NT2/D1 (cell line): ENCODE measurements around the gene RUFY3.

ENCODE experiments used
- SUZ12 ChIP-seq: IDR thresholded peaks from 2 replicates; pipeline ENCODE4 v1.6.1; 2011; ENCODE audit not compliant: insufficient read length, insufficient read depth; ENCODE audit errors: extremely low read depth
- YY1 ChIP-seq: IDR thresholded peaks from 2 replicates; pipeline ENCODE4 v1.6.1; 2011; ENCODE audit not compliant: insufficient read length, insufficient read depth
- ZNF274 ChIP-seq: IDR thresholded peaks from 2 replicates; pipeline ENCODE4 v1.6.1; 2011; ENCODE audit warnings: mild to moderate bottlenecking, low read depth, low read length

DNA sequence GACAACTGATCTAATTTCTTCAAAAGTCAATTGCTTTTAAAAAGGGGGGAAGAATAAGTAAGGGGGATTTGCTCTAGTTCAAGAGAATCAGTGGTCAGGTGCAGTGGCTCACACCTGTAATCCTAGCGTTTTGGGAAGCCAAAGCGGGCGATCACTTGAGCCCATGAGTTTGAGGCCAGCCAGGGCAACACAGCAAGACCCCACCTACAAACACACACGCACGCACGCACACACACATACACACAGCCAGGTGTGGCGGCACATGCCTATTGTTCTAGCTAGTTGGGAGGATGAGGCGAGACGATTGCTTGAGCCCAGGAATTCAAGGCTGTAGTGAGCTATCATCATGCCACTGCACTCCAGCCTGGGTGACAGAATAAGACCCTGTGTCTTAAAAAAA, 108.3 kb downstream of the RUFY3 start:
- no peak for TF ChIP-seq YY1
- TF ChIP-seq ZNF274, result no peak
- no peak for TF ChIP-seq SUZ12
